ENCODE data around the gene RPP21. TPM values are rescaled to one million over a fixed set of nuclear protein-coding genes. Genes with fewer than 3 reads are reported as not detected.

The RPP21 gene
- total RNA-seq (15.0 TPM), polyA plus RNA-seq (147 TPM)

- H3K4me1 ChIP-seq (ENCODE audit: insufficient read depth), result no peaks in the 10 kb centered on the region
- DNase-seq (ENCODE audit: extremely low spot score), result peak; percentile 64
- WGBS, result 2% methylated on average over 64 of the region's 64 CpGs
- peak within 1 kb of the TSS; percentile 93 for H3K27ac ChIP-seq (ENCODE audit: low read depth)
- H3K4me3 ChIP-seq (ENCODE audit: low read depth, low read length), result peak within 1 kb of the TSS; percentile 91
- H3K36me3 ChIP-seq (ENCODE audit: insufficient read depth), result no peaks in the 10 kb centered on the region
Measured at GRCh38 chr6:30344868-30345671, at the start of gene RPP21. Gene RPP21, plus strand, starts transcription at chr6:30345156. Its CDS starts 16 bp downstream, at chr6:30345172.

GRCh38 chr6:30295837-30296236, 49.1 kb upstream of the RPP21 start:
- H3K27ac ChIP-seq (ENCODE audit: low read depth), result no peak overlapping the region
- 87% methylated on average over 2 of the region's 2 CpGs for WGBS

GRCh38 chr6:30304002-30304401, 41.0 kb upstream of the RPP21 start:
- Histone ChIP-seq H3K4me1 (ENCODE audit: insufficient read depth) (no peaks in the 10 kb centered on the region), H3K27ac (ENCODE audit: low read depth) (no peak overlapping the region), H3K4me3 (ENCODE audit: low read depth, low read length) (no peak overlapping the region), H3K36me3 (ENCODE audit: insufficient read depth) (no peaks in the 10 kb centered on the region)
- WGBS, result 96% methylated on average over 2 of the region's 2 CpGs
- DNase-seq (ENCODE audit: extremely low spot score), result no peak

More at GRCh38 chr6:30295837-30296236, 49.1 kb upstream of the RPP21 start:
- Histone ChIP-seq H3K4me3 (ENCODE audit: low read depth, low read length) (no peak overlapping the region), H3K36me3 (ENCODE audit: insufficient read depth) (no peaks in the 10 kb centered on the region), H3K4me1 (ENCODE audit: insufficient read depth) (no peaks in the 10 kb centered on the region)
- no peak for DNase-seq (ENCODE audit: extremely low spot score)

GRCh38 chr6:30311101-30311500, 33.9 kb upstream of the RPP21 start:
- Histone ChIP-seq H3K36me3 (ENCODE audit: insufficient read depth) (peaks cover 3% of the 10 kb centered on the region), H3K27ac (ENCODE audit: low read depth) (no peak overlapping the region), H3K4me3 (ENCODE audit: low read depth, low read length) (no peak overlapping the region), H3K4me1 (ENCODE audit: insufficient read depth) (peaks cover 1% of the 10 kb centered on the region)
- WGBS, result 75% methylated on average over 3 of the region's 3 CpGs
- no peak for DNase-seq (ENCODE audit: extremely low spot score)

- DNase-seq (ENCODE audit: extremely low spot score), result no peak
- WGBS, result 93% methylated on average over 1 of the region's 1 CpG
- no peak overlapping the region for H3K4me3 ChIP-seq (ENCODE audit: low read depth, low read length)
- no peak overlapping the region for H3K27ac ChIP-seq (ENCODE audit: low read depth)
- H3K36me3 ChIP-seq (ENCODE audit: insufficient read depth), result peaks cover 3% of the 10 kb centered on the region
- peaks cover 1% of the 10 kb centered on the region for H3K4me1 ChIP-seq (ENCODE audit: insufficient read depth)
Measured at GRCh38 chr6:30311671-30312070, 33.3 kb upstream of the RPP21 start.

- WGBS, result 95% methylated on average over 2 of the region's 2 CpGs
- Histone ChIP-seq H3K27ac (ENCODE audit: low read depth) (no peak overlapping the region), H3K4me3 (ENCODE audit: low read depth, low read length) (no peak overlapping the region), H3K36me3 (ENCODE audit: insufficient read depth) (peaks cover 3% of the 10 kb centered on the region), H3K4me1 (ENCODE audit: insufficient read depth) (peaks cover 1% of the 10 kb centered on the region)
- no peak for DNase-seq (ENCODE audit: extremely low spot score)
Measured at GRCh38 chr6:30312266-30312665, 32.7 kb upstream of the RPP21 start.

- Histone ChIP-seq H3K4me3 (ENCODE audit: low read depth, low read length) (no peak overlapping the region), H3K36me3 (ENCODE audit: insufficient read depth) (peaks cover 3% of the 10 kb centered on the region), H3K27ac (ENCODE audit: low read depth) (no peak overlapping the region), H3K4me1 (ENCODE audit: insufficient read depth) (peaks cover 1% of the 10 kb centered on the region)
- DNase-seq (ENCODE audit: extremely low spot score), result no peak
- 100% methylated on average over 1 of the region's 1 CpG for WGBS
Measured at GRCh38 chr6:30312676-30313321, 32.2 kb upstream of the RPP21 start.

GRCh38 chr6:30315156-30315555, 29.8 kb upstream of the RPP21 start:
- Histone ChIP-seq H3K4me3 (ENCODE audit: low read depth, low read length) (no peak overlapping the region), H3K4me1 (ENCODE audit: insufficient read depth) (no peaks in the 10 kb centered on the region), H3K36me3 (ENCODE audit: insufficient read depth) (peaks cover 3% of the 10 kb centered on the region), H3K27ac (ENCODE audit: low read depth) (no peak overlapping the region)
- WGBS, result 94% methylated on average over 3 of the region's 3 CpGs
- no peak for DNase-seq (ENCODE audit: extremely low spot score)

GRCh38 chr6:30317913-30318589, 26.9 kb upstream of the RPP21 start:
- H3K4me1 ChIP-seq (ENCODE audit: insufficient read depth), result no peaks in the 10 kb centered on the region
- H3K27ac ChIP-seq (ENCODE audit: low read depth), result no peak overlapping the region
- peaks cover 3% of the 10 kb centered on the region for H3K36me3 ChIP-seq (ENCODE audit: insufficient read depth)
- WGBS, result 81% methylated on average over 6 of the region's 6 CpGs
- H3K4me3 ChIP-seq (ENCODE audit: low read depth, low read length), result no peak overlapping the region
- DNase-seq (ENCODE audit: extremely low spot score), result no peak

- DNase-seq (ENCODE audit: extremely low spot score), result no peak
- no peaks in the 10 kb centered on the region for H3K4me1 ChIP-seq (ENCODE audit: insufficient read depth)
- no peak overlapping the region for H3K27ac ChIP-seq (ENCODE audit: low read depth)
- WGBS, result 92% methylated on average over 1 of the region's 1 CpG
- no peaks in the 10 kb centered on the region for H3K36me3 ChIP-seq (ENCODE audit: insufficient read depth)
- no peak overlapping the region for H3K4me3 ChIP-seq (ENCODE audit: low read depth, low read length)
Measured at GRCh38 chr6:30319146-30319835, 25.7 kb upstream of the RPP21 start.

- WGBS, result 84% methylated on average over 6 of the region's 6 CpGs
- Histone ChIP-seq H3K4me1 (ENCODE audit: insufficient read depth) (no peaks in the 10 kb centered on the region), H3K36me3 (ENCODE audit: insufficient read depth) (no peaks in the 10 kb centered on the region)
Measured at GRCh38 chr6:30321692-30322388, 23.1 kb upstream of the RPP21 start.

GRCh38 chr6:30322527-30323501, 22.1 kb upstream of the RPP21 start:
- Histone ChIP-seq H3K4me1 (ENCODE audit: insufficient read depth) (no peaks in the 10 kb centered on the region), H3K36me3 (ENCODE audit: insufficient read depth) (no peaks in the 10 kb centered on the region), H3K4me3 (ENCODE audit: low read depth, low read length) (no peak overlapping the region), H3K27ac (ENCODE audit: low read depth) (no peak overlapping the region)
- WGBS, result 78% methylated on average over 20 of the region's 20 CpGs
- DNase-seq (ENCODE audit: extremely low spot score), result no peak

More at GRCh38 chr6:30321692-30322388, 23.1 kb upstream of the RPP21 start:
- H3K27ac ChIP-seq (ENCODE audit: low read depth), result no peak overlapping the region
- DNase-seq (ENCODE audit: extremely low spot score), result no peak
- no peak overlapping the region for H3K4me3 ChIP-seq (ENCODE audit: low read depth, low read length)
